GM23248 (cell line): ENCODE measurements around the gene SRD5A3.

Experiments
- EZH2 ChIP-seq: fragments of 200-600 bp; sonication (generic); IDR thresholded peaks from 2 replicates; pipeline ENCODE4 v1.6.1; 2018; ENCODE audit warnings: antibody characterized with exemption, mild to moderate bottlenecking; ENCODE audit not compliant: insufficient read depth, poor library complexity, severe bottlenecking
- EZH2phosphoT487 ChIP-seq: fragments of 200-600 bp; sonication (generic); IDR thresholded peaks from 2 replicates; pipeline ENCODE4 v1.6.1; 2018; ENCODE audit warnings: antibody characterized with exemption, moderate library complexity, mild to moderate bottlenecking, low read depth; ENCODE audit not compliant: insufficient read depth

DNA sequence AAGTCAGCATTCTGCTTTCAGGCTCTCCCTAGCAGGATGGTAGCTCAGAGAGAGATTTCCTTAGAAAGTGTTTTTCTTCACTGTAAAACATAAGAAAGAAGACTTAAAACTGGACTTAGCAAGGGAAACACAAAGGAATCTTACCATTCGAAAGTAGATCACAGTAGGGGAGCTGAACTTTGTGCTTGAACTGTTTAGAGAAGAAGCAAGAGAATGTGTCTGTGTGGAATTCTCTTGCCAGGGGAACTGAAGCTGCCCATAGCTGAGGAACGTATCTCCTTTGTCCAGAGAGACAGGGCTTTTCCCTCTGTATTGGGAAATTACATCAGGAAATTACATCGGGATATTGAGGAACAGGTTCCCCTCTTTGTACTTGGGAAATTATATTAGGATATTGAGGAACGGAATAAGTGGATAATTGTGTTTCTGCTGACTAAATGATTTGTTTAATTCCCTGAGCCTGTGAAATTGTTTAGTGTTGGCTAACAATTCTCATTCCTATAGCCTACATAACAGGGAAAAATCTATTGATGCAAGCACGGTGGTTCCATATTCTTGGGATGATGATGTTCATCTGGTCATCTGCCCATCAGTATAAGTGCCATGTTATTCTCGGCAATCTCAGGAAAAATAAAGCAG is 21.2 kb downstream of the SRD5A3 start:
- TF ChIP-seq EZH2 (no peak), EZH2phosphoT487 (no peak)
